Measurements from ENCODE around the gene ADGRA3.

- TF ChIP-seq, protein P1, sequence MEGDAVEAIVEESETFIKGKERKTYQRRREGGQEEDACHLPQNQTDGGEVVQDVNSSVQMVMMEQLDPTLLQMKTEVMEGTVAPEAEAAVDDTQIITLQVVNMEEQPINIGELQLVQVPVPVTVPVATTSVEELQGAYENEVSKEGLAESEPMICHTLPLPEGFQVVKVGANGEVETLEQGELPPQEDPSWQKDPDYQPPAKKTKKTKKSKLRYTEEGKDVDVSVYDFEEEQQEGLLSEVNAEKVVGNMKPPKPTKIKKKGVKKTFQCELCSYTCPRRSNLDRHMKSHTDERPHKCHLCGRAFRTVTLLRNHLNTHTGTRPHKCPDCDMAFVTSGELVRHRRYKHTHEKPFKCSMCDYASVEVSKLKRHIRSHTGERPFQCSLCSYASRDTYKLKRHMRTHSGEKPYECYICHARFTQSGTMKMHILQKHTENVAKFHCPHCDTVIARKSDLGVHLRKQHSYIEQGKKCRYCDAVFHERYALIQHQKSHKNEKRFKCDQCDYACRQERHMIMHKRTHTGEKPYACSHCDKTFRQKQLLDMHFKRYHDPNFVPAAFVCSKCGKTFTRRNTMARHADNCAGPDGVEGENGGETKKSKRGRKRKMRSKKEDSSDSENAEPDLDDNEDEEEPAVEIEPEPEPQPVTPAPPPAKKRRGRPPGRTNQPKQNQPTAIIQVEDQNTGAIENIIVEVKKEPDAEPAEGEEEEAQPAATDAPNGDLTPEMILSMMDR (conservative IDR thresholded peaks at IDR 0.05; ENCODE audit: low read length): no peak
- TF ChIP-seq EZH2phosphoT487 (IDR thresholded peaks at IDR 0.05; ENCODE audit: borderline replicate concordance, low read depth, low read length): no peak
Measured at GRCh38 chr4:22500831-22501714, 14.8 kb downstream of the ADGRA3 start.

Data from OCI-LY7 (cell line).